ENCODE results near the gene DICER1.

- TF ChIP-seq RARB (CRISPR knock-in tag; IDR thresholded peaks at IDR 0.05) = no peak
- no peak for TF ChIP-seq ARNTL (CRISPR knock-in tag; IDR thresholded peaks at IDR 0.05; ENCODE audit: borderline replicate concordance, low read depth)
- no peak for TF ChIP-seq PATZ1 (CRISPR knock-in tag; IDR thresholded peaks at IDR 0.05; ENCODE audit: borderline replicate concordance)
- TF ChIP-seq, protein P1, sequence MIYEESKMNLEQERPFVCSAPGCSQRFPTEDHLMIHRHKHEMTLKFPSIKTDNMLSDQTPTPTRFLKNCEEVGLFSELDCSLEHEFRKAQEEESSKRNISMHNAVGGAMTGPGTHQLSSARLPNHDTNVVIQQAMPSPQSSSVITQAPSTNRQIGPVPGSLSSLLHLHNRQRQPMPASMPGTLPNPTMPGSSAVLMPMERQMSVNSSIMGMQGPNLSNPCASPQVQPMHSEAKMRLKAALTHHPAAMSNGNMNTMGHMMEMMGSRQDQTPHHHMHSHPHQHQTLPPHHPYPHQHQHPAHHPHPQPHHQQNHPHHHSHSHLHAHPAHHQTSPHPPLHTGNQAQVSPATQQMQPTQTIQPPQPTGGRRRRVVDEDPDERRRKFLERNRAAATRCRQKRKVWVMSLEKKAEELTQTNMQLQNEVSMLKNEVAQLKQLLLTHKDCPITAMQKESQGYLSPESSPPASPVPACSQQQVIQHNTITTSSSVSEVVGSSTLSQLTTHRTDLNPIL (CRISPR knock-in tag; IDR thresholded peaks at IDR 0.05; ENCODE audit: low read depth) = no peak
- no peak for TF ChIP-seq PPARA (CRISPR knock-in tag; IDR thresholded peaks at IDR 0.05; ENCODE audit: borderline replicate concordance)
- no peak for TF ChIP-seq ISL1 (CRISPR knock-in tag; IDR thresholded peaks at IDR 0.05)
- no peak for TF ChIP-seq ZC3H10 (CRISPR knock-in tag; IDR thresholded peaks at IDR 0.05)
- TF ChIP-seq GLIS3 (CRISPR knock-in tag; IDR thresholded peaks at IDR 0.05) = no peak
- TF ChIP-seq, protein P2, sequence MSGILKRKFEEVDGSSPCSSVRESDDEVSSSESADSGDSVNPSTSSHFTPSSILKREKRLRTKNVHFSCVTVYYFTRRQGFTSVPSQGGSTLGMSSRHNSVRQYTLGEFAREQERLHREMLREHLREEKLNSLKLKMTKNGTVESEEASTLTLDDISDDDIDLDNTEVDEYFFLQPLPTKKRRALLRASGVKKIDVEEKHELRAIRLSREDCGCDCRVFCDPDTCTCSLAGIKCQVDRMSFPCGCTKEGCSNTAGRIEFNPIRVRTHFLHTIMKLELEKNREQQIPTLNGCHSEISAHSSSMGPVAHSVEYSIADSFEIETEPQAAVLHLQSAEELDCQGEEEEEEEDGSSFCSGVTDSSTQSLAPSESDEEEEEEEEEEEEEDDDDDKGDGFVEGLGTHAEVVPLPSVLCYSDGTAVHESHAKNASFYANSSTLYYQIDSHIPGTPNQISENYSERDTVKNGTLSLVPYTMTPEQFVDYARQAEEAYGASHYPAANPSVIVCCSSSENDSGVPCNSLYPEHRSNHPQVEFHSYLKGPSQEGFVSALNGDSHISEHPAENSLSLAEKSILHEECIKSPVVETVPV (CRISPR knock-in tag; IDR thresholded peaks at IDR 0.05) = no peak
- no peak for TF ChIP-seq TCF4 (CRISPR knock-in tag; IDR thresholded peaks at IDR 0.05; ENCODE audit: borderline replicate concordance)
- TF ChIP-seq ZFP30 (CRISPR knock-in tag; IDR thresholded peaks at IDR 0.05) = no peak
- no peak for TF ChIP-seq ESRRG (CRISPR knock-in tag; IDR thresholded peaks at IDR 0.05)
- TF ChIP-seq TOX (CRISPR knock-in tag; IDR thresholded peaks at IDR 0.05; ENCODE audit: borderline replicate concordance) = no peak
- no peak for TF ChIP-seq ZNF8 (CRISPR knock-in tag; IDR thresholded peaks at IDR 0.05)
Measured at GRCh38 chr14:95059126-95059525, 98.2 kb downstream of the DICER1 start.

Data from SK-N-SH treated with all-trans-retinoic acid at 6 μM for 48 hours (cell line).